ENCODE data around the gene PGS1.

- TF ChIP-seq CTCF (IDR thresholded peaks at IDR 0.05), result no peak
- no peak for TF ChIP-seq POLR2AphosphoS5 (IDR thresholded peaks at IDR 0.05)
Observed at GRCh38 chr17:78346605-78347250, 31.7 kb upstream of the PGS1 start.
